Activated CD4-positive, alpha-beta T cell treated with anti-CD3 and anti-CD28 coated beads, Interleukin-2, amount 10 ng/mL, durations not matched to agents 7 days and 5 days (primary cell): Measurements from ENCODE around the gene SIRT4. TPM values are rescaled to one million over a fixed set of nuclear protein-coding genes. Genes with fewer than 3 reads are reported as not detected.
A peak's percentile ranks its signal among the peaks of the same experiment; 100 is the strongest.

Experiments
- CTCF ChIA-PET: fragments of 350-600 bp; sonication (Branson Sonifier 250); formaldehyde crosslinking; loops from one replicate; lab custom pipeline; 2021; ENCODE audit warnings: antibody characterized with exemption; lab: Charles Lee
- POLR2A ChIA-PET: fragments of 350-600 bp; sonication (Branson Sonifier 250); formaldehyde crosslinking; loops from one replicate; lab custom pipeline; 2021; ENCODE audit warnings: antibody characterized with exemption; lab: Charles Lee
- DNase-seq: peaks from one replicate; pipeline ENCODE4 v3.0.0-alpha.2; 2020
- H3K27ac Mint-ChIP-seq: one replicate; pipeline ENCODE4 v1.8.0; 2021; ENCODE audit warnings: mild to moderate bottlenecking, moderate library complexity, mixed read lengths
- H3K27me3 Mint-ChIP-seq: one replicate; pipeline ENCODE4 v1.8.0; 2021; ENCODE audit warnings: mixed read lengths
- H3K36me3 Mint-ChIP-seq: one replicate; pipeline ENCODE4 v1.8.0; 2021; ENCODE audit warnings: low read depth, mixed read lengths
- H3K4me1 Mint-ChIP-seq: one replicate; pipeline ENCODE4 v1.8.0; 2021; ENCODE audit warnings: mixed read lengths
- H3K4me3 Mint-ChIP-seq: one replicate; pipeline ENCODE4 v1.8.0; 2021; ENCODE audit warnings: mild to moderate bottlenecking, moderate library complexity, mixed read lengths
- H3K9me3 Mint-ChIP-seq: one replicate; pipeline ENCODE4 v1.8.0; 2021; ENCODE audit warnings: mixed read lengths
- total RNA-seq, 2 experiments: library from RNA; stranded (reverse); gene quantifications; one replicate each; pipeline ENCODE4 v1.2.3, GENCODE V29; 2021

SIRT4 gene
- total RNA-seq, 2 experiments from 2014 or later = 0.94 to 1.8 TPM

- H3K27ac Mint-ChIP-seq = peak overlapping the region; percentile 83
- H3K36me3 Mint-ChIP-seq = peaks cover 49% of the 10 kb centered on the region
- no peaks in the 10 kb centered on the region for H3K27me3 Mint-ChIP-seq
- H3K4me3 Mint-ChIP-seq = peak overlapping the region; percentile 88
- no peak for DNase-seq
- H3K4me1 Mint-ChIP-seq = peaks cover 53% of the 10 kb centered on the region
- ChIA-PET CTCF (interaction anchor here (1.2 to 26.1 kb wide), 7 partner anchors 10 to 76 kb away, joined by 3 to 546 read pairs (median 16); partner anchors contain the start of genes RNU4-1, RNU4-2 and RPLP0), POLR2A (interaction anchor here (3.5 kb wide), 1 partner anchor 28 kb away, joined by 24 read pairs; the partner anchor contains the start of gene RNU4-2)
- H3K9me3 Mint-ChIP-seq = no peaks in the 10 kb centered on the region
These were observed 38.4 kb upstream of the SIRT4 start for GRCh38 chr12:120263748-120264085.

- H3K27ac Mint-ChIP-seq = peak overlapping the region; percentile 83
- POLR2A ChIA-PET = interaction anchor here (0.6 to 3.5 kb wide), 3 partner anchors 27 to 142 kb away, joined by 4 to 24 read pairs (median 14); partner anchors contain the start of genes RNU4-2 and RPLP0
- peaks cover 48% of the 10 kb centered on the region for H3K36me3 Mint-ChIP-seq
- CTCF ChIA-PET = interaction anchor here (1.2 to 26.1 kb wide), 13 partner anchors 10 to 177 kb away, joined by 3 to 546 read pairs (median 6); partner anchors contain the start of genes RNU4-1, RNU4-2, RPLP0 and SIRT4
- peaks cover 52% of the 10 kb centered on the region for H3K4me1 Mint-ChIP-seq
- no peaks in the 10 kb centered on the region for H3K27me3 Mint-ChIP-seq
- peak overlapping the region; percentile 88 for H3K4me3 Mint-ChIP-seq
- H3K9me3 Mint-ChIP-seq = no peaks in the 10 kb centered on the region
- no peak for DNase-seq
These were observed 37.8 kb upstream of the SIRT4 start for GRCh38 chr12:120264086-120264903.

- ChIA-PET POLR2A (interaction anchor here (0.6 to 3.5 kb wide), 4 partner anchors 26 to 143 kb away, joined by 4 to 24 read pairs (median 10); partner anchors contain the start of genes RNU4-2 and RPLP0), CTCF (interaction anchor here (0.7 to 26.1 kb wide), 24 partner anchors 8 to 178 kb away, joined by 3 to 546 read pairs (median 6); partner anchors contain the start of genes RNU4-1, RNU4-2, RPLP0 and SIRT4)
- Mint-ChIP-seq H3K4me3 (peak overlapping the region; percentile 88), H3K27me3 (no peaks in the 10 kb centered on the region), H3K4me1 (peaks cover 45% of the 10 kb centered on the region), H3K9me3 (no peaks in the 10 kb centered on the region), H3K27ac (peak overlapping the region; percentile 83), H3K36me3 (peaks cover 42% of the 10 kb centered on the region)
- no peak for DNase-seq
These were observed 37.1 kb upstream of the SIRT4 start for GRCh38 chr12:120264904-120265472.

- H3K9me3 Mint-ChIP-seq = no peaks in the 10 kb centered on the region
- H3K27ac Mint-ChIP-seq = peak within 1 kb of the TSS; percentile 83
- peaks cover 39% of the 10 kb centered on the region for H3K4me1 Mint-ChIP-seq
- no peaks in the 10 kb centered on the region for H3K27me3 Mint-ChIP-seq
- peaks cover 38% of the 10 kb centered on the region for H3K36me3 Mint-ChIP-seq
- peak within 1 kb of the TSS; percentile 88 for H3K4me3 Mint-ChIP-seq
- ChIA-PET POLR2A (interaction anchor here (1.9 to 3.5 kb wide), 3 partner anchors 26 to 64 kb away, joined by 6 to 24 read pairs (median 14); partner anchors contain the start of genes RNU4-2 and RPLP0), CTCF (interaction anchor here (0.5 to 26.1 kb wide), 26 partner anchors 9 to 179 kb away, joined by 3 to 546 read pairs (median 6); partner anchors contain the start of genes RNU4-1, RNU4-2, RPLP0 and SIRT4)
- DNase-seq = peak; percentile 88
These were observed 36.5 kb upstream of the SIRT4 start, which contains the start of gene PXN for GRCh38 chr12:120265473-120266179. Gene PXN, minus strand, starts transcription at chr12:120265730. Its CDS starts 101 bp downstream, at chr12:120265629.

GRCh38 chr12:120266180-120266870, 35.8 kb upstream of the SIRT4 start:
- no peak for DNase-seq
- peak overlapping the region; percentile 68 for H3K27ac Mint-ChIP-seq
- peaks cover 32% of the 10 kb centered on the region for H3K4me1 Mint-ChIP-seq
- CTCF ChIA-PET = interaction anchor here (0.5 to 26.1 kb wide), 20 partner anchors 9 to 179 kb away, joined by 3 to 546 read pairs (median 6); partner anchors contain the start of gene RPLP0
- no peaks in the 10 kb centered on the region for H3K27me3 Mint-ChIP-seq
- H3K9me3 Mint-ChIP-seq = no peaks in the 10 kb centered on the region
- POLR2A ChIA-PET = interaction anchor here (1.9 to 3.5 kb wide), 3 partner anchors 25 to 65 kb away, joined by 6 to 24 read pairs (median 14); partner anchors contain the start of genes RNU4-2 and RPLP0
- H3K4me3 Mint-ChIP-seq = peak overlapping the region; percentile 80
- H3K36me3 Mint-ChIP-seq = peaks cover 31% of the 10 kb centered on the region

- ChIA-PET POLR2A (interaction anchor here (1.0 kb wide), 1 partner anchor 23 kb away, joined by 4 read pairs; no protein-coding TSS in a partner anchor), CTCF (interaction anchor here (1.0 to 26.1 kb wide), 6 partner anchors 15 to 66 kb away, joined by 3 to 546 read pairs (median 19); partner anchors contain the start of gene RPLP0)
These were observed 34.4 kb upstream of the SIRT4 start for GRCh38 chr12:120267736-120268135.

GRCh38 chr12:120276734-120277133, 25.4 kb upstream of the SIRT4 start:
- POLR2A ChIA-PET = no interaction called here
- no peak overlapping the region for H3K27ac Mint-ChIP-seq
- peaks cover 3% of the 10 kb centered on the region for H3K9me3 Mint-ChIP-seq
- no peaks in the 10 kb centered on the region for H3K36me3 Mint-ChIP-seq
- H3K4me1 Mint-ChIP-seq = no peaks in the 10 kb centered on the region
- DNase-seq = no peak
- H3K4me3 Mint-ChIP-seq = no peak overlapping the region
- H3K27me3 Mint-ChIP-seq = peaks cover 2% of the 10 kb centered on the region
- CTCF ChIA-PET = interaction anchor here (2.4 kb wide), 1 partner anchor 11 kb away, joined by 8 read pairs; the partner anchor contains the start of gene PXN

More at GRCh38 chr12:120267736-120268135, 34.4 kb upstream of the SIRT4 start:
- no peaks in the 10 kb centered on the region for H3K27me3 Mint-ChIP-seq
- H3K4me1 Mint-ChIP-seq = peaks cover 18% of the 10 kb centered on the region
- DNase-seq = no peak
- peaks cover 21% of the 10 kb centered on the region for H3K36me3 Mint-ChIP-seq
- no peaks in the 10 kb centered on the region for H3K9me3 Mint-ChIP-seq
- no peak overlapping the region for H3K4me3 Mint-ChIP-seq
- no peak overlapping the region for H3K27ac Mint-ChIP-seq

- H3K27me3 Mint-ChIP-seq = peaks cover 2% of the 10 kb centered on the region
- CTCF ChIA-PET = interaction anchor here (0.7 to 1.5 kb wide), 2 partner anchors 13 to 38 kb away, joined by 3 read pairs; partner anchors contain the start of gene PXN
- H3K9me3 Mint-ChIP-seq = peaks cover 3% of the 10 kb centered on the region
- POLR2A ChIA-PET = no interaction called here
- no peaks in the 10 kb centered on the region for H3K36me3 Mint-ChIP-seq
- no peak for DNase-seq
- H3K27ac Mint-ChIP-seq = no peak overlapping the region
- H3K4me3 Mint-ChIP-seq = no peak overlapping the region
- peaks cover 4% of the 10 kb centered on the region for H3K4me1 Mint-ChIP-seq
These were observed 23.7 kb upstream of the SIRT4 start for GRCh38 chr12:120278137-120279069.

GRCh38 chr12:120283318-120283717, 18.8 kb upstream of the SIRT4 start:
- Mint-ChIP-seq H3K4me3 (no peak overlapping the region), H3K27me3 (peaks cover 6% of the 10 kb centered on the region), H3K4me1 (peaks cover 4% of the 10 kb centered on the region), H3K27ac (no peak overlapping the region), H3K9me3 (peaks cover 3% of the 10 kb centered on the region), H3K36me3 (no peaks in the 10 kb centered on the region)
- no peak for DNase-seq
- CTCF ChIA-PET = interaction anchor here (0.6 to 5.8 kb wide), 7 partner anchors 11 to 602 kb away, joined by 3 to 34 read pairs (median 5); partner anchors contain the start of genes PXN, RPLP0 and SIRT4
- POLR2A ChIA-PET = interaction anchor here (0.9 kb wide), 1 partner anchor 8 kb away, joined by 3 read pairs; the partner anchor contains the start of gene RNU4-2

- POLR2A ChIA-PET = no interaction called here
- Mint-ChIP-seq H3K4me3 (no peak overlapping the region), H3K27ac (no peak overlapping the region), H3K27me3 (peaks cover 7% of the 10 kb centered on the region), H3K9me3 (no peaks in the 10 kb centered on the region), H3K36me3 (no peaks in the 10 kb centered on the region), H3K4me1 (peaks cover 4% of the 10 kb centered on the region)
- CTCF ChIA-PET = interaction anchor here (1.0 to 5.8 kb wide), 5 partner anchors 18 to 83 kb away, joined by 3 to 34 read pairs (median 5); partner anchors contain the start of genes PXN, RPLP0 and SIRT4
- no peak for DNase-seq
These were observed 17.7 kb upstream of the SIRT4 start for GRCh38 chr12:120284381-120284780.
